ENCODE data around the gene GAS2L2. TPM values are rescaled to one million over a fixed set of nuclear protein-coding genes. Genes with fewer than 3 reads are reported as not detected.
A peak's percentile ranks its signal among the peaks of the same experiment; 100 is the strongest.

The GAS2L2 gene
- total and polyA plus RNA-seq, 2 of the 8 experiments (the other 6 are each of a cell fraction or from before 2014, with no cell fraction given): 0.09 to 0.13 TPM

DNA sequence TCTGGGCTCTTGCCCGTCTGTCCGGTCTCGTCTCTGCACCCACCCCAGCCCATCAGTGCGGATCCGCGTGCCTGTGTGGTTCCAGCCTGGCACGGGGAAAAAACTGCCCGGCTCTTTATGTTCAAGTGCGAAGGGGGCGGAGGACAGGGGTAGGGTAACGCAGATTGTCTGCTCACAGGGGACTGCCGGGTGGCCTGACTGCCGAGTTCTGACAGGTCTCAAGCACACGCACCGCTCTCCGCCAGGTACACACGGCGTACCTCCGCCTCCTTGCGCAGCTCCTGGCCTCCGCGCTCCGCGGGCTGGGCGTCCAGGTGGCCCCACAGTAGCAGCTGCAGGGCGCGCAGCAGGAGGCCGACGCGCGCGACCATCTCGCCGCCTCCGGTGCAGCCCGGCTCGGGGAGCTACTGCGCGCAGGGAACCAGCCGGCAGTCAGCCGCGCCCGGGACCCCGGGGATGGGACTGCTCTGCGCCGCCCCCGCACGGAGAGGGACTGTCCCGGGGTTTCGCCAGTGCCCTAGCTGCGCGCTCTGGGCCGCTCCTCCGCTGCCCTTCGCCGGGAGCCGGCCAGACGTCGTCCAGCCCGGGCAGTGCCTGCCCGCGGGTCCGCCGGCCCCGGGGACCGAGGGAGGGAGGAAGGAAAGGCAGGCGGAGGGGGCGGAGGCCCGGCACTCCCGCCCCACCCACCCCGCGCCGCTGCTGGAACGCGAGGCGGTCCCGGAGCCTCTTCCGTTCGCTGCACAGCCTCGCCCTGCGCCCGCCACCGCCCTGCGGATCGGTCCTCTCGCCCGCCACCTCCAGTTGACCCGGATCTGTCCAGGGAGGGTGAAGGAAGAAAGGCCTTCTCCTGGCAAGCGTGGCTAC lies 42.2 kb upstream of the GAS2L2 start, which contains the start of gene MMP28 (continued):
- peak; percentile 91 for TF ChIP-seq SUZ12 (IDR thresholded peaks at IDR 0.05; ENCODE audit: low read length)
- no peak for TF ChIP-seq SAP30 (IDR thresholded peaks at IDR 0.05; ENCODE audit: insufficient read depth, insufficient replicate concordance, low read length)
- peak; percentile 66; the same call in 1 of the 2 replicates for TF ChIP-seq EGR1 (IDR thresholded peaks at IDR 0.05; ENCODE audit: borderline replicate concordance, low read depth, low read length)
- no peak for TF ChIP-seq BACH1 (IDR thresholded peaks at IDR 0.05; ENCODE audit: low read length)
- TF ChIP-seq TAF1 (IDR thresholded peaks at IDR 0.05; ENCODE audit: low read depth, low read length): no peak
- peak in 1 of 2 experiments; percentile 44; a peak in 1 of 4 replicates for TF ChIP-seq HDAC2 (IDR thresholded peaks at IDR 0.05; ENCODE audit: borderline replicate concordance in 1 of 2, low read depth in 2 of 2, low read length in 2 of 2)
- TF ChIP-seq BCL11A (IDR thresholded peaks at IDR 0.05; ENCODE audit: low read depth in 2 of 2, low read length in 2 of 2): no peak
- peak; percentile 75 for TF ChIP-seq KDM4A (IDR thresholded peaks at IDR 0.05; ENCODE audit: low read depth, low read length, severe bottlenecking)
- peak; percentile 19 to 32; a peak in 1 of 4 replicates for TF ChIP-seq SIN3A (conservative IDR thresholded peaks at IDR 0.05 in 1 of 2, IDR thresholded peaks at IDR 0.05 in 1 of 2; ENCODE audit: low read depth in 1 of 2, low read length in 2 of 2)
- peak; percentile 63 for TF ChIP-seq ASH2L (IDR thresholded peaks at IDR 0.05; ENCODE audit: low read length)
- TF ChIP-seq SP2 (IDR thresholded peaks at IDR 0.05; ENCODE audit: low read length): no peak
